Smooth muscle cell (in vitro differentiated cells): ENCODE measurements around the gene SH3BP2. TPM values are rescaled to one million over a fixed set of nuclear protein-coding genes. Genes with fewer than 3 reads are reported as not detected.

ENCODE experiments used
- DNase-seq: peaks from one replicate; lab custom pipeline; 2025; ENCODE audit not compliant: unreplicated experiment; lab: John Stamatoyannopoulos, UW
- H2AFZ ChIP-seq: fragments of 200-600 bp; sonication (generic); 2 replicates; pipeline ENCODE4 v1.6.0; 2016; ENCODE audit warnings: antibody characterized with exemption, low read depth, mild to moderate bottlenecking
- H3F3A ChIP-seq: fragments of 200-600 bp; sonication (generic); 2 replicates; pipeline ENCODE4 v1.6.0; 2017; ENCODE audit warnings: antibody characterized with exemption, low read depth
- H3K27ac ChIP-seq: fragments of 200-600 bp; sonication (generic); 2 replicates; pipeline ENCODE4 v1.5.1; 2016; ENCODE audit warnings: low read depth, mild to moderate bottlenecking
- H3K27me3 ChIP-seq: fragments of 200-600 bp; sonication (generic); 2 replicates; pipeline ENCODE4 v1.6.1; 2016; ENCODE audit warnings: low read depth, mild to moderate bottlenecking
- H3K36me3 ChIP-seq: fragments of 200-600 bp; sonication (generic); 2 replicates; pipeline ENCODE4 v1.5.1; 2016; ENCODE audit warnings: low read depth
- H3K4me1 ChIP-seq: fragments of 200-600 bp; sonication (generic); 2 replicates; pipeline ENCODE4 v1.5.1; 2016; ENCODE audit warnings: low read depth
- H3K4me2 ChIP-seq: fragments of 200-600 bp; sonication (generic); 2 replicates; pipeline ENCODE4 v1.6.0; 2016; ENCODE audit warnings: mild to moderate bottlenecking
- H3K4me3 ChIP-seq: fragments of 200-600 bp; sonication (generic); 2 replicates; pipeline ENCODE4 v1.5.1; 2016; ENCODE audit warnings: mild to moderate bottlenecking
- H3K79me2 ChIP-seq: fragments of 200-600 bp; sonication (generic); 2 replicates; pipeline ENCODE4 v1.6.0; 2016; ENCODE audit warnings: low read depth, mild to moderate bottlenecking
- H3K9ac ChIP-seq: fragments of 200-600 bp; sonication (generic); 2 replicates; pipeline ENCODE4 v1.6.0; 2016; ENCODE audit warnings: low read depth
- H3K9me3 ChIP-seq: fragments of 200-600 bp; sonication (generic); replicated peaks from 2 replicates; pipeline ENCODE4 v1.5.1; 2016; ENCODE audit warnings: low read depth
- H4K20me1 ChIP-seq: fragments of 200-600 bp; sonication (generic); 2 replicates; pipeline ENCODE4 v1.6.0; 2016; ENCODE audit warnings: low read depth
- CTCF ChIP-seq: fragments of 200-600 bp; sonication (generic); IDR thresholded peaks from 2 replicates; pipeline ENCODE4 v1.5.1; 2017; ENCODE audit warnings: borderline replicate concordance, mild to moderate bottlenecking, antibody characterized with exemption; ENCODE audit not compliant: insufficient read depth, poor library complexity, severe bottlenecking
- WGBS: methylation state at CpG from one replicate; pipeline ENCODE4 v1.1.7; 2016; ENCODE audit warnings: low lambda C conversion rate; 5-methylcytosine and 5-hydroxymethylcytosine counted together
- polyA plus RNA-seq: library from polyadenylated mRNA; unstranded; fragments of >200 nt; fragmentation: Nextera tagmentation; extraction: Ambion mirVana; gene quantifications from 2 replicates; pipeline ENCODE4 v1.2.1, GENCODE V29; 2016
- total RNA-seq: library from RNA; depleted of rRNA; stranded (reverse); fragments of >200 nt; gene quantifications from 2 replicates; pipeline ENCODE4 v1.2.3, GENCODE V29; 2014

SH3BP2 gene
- total and polyA plus RNA-seq, 2 experiments from 2014 or later: 17.3 to 19.3 TPM

GRCh38 chr4:2871911-2872310 lies 79.0 kb downstream of the SH3BP2 start:
- Histone ChIP-seq H3K27ac (no peak overlapping the region), H3K4me2 (no peak overlapping the region), H4K20me1 (peaks cover 100% of the 10 kb centered on the region), H3K27me3 (no peaks in the 10 kb centered on the region), H3K36me3 (no peaks in the 10 kb centered on the region), H3K9ac (no peak overlapping the region), H3F3A (no peaks in the 10 kb centered on the region), H3K79me2 (peaks cover 96% of the 10 kb centered on the region), H3K9me3 (no peaks in the 10 kb centered on the region), H3K4me3 (no peak overlapping the region), H3K4me1 (peaks cover 31% of the 10 kb centered on the region), H2AFZ (no peak overlapping the region)
- TF ChIP-seq CTCF: no peak
- no peak for DNase-seq
- 30% methylated on average over 2 of the region's 2 CpGs for WGBS

- no peak overlapping the region for H2AFZ ChIP-seq
- H3K79me2 ChIP-seq: peaks cover 100% of the 10 kb centered on the region
- 96% methylated on average over 1 of the region's 1 CpG for WGBS
- DNase-seq: no peak
- no peak overlapping the region for H3K9ac ChIP-seq
- no peaks in the 10 kb centered on the region for H3K27me3 ChIP-seq
- no peaks in the 10 kb centered on the region for H3K9me3 ChIP-seq
- no peak overlapping the region for H3K4me2 ChIP-seq
- no peaks in the 10 kb centered on the region for H3F3A ChIP-seq
- H4K20me1 ChIP-seq: peaks cover 100% of the 10 kb centered on the region
- TF ChIP-seq CTCF: no peak
- H3K4me1 ChIP-seq: peaks cover 17% of the 10 kb centered on the region
- no peaks in the 10 kb centered on the region for H3K36me3 ChIP-seq
- no peak overlapping the region for H3K27ac ChIP-seq
- no peak overlapping the region for H3K4me3 ChIP-seq
Measured at GRCh38 chr4:2873329-2873728, 80.4 kb downstream of the SH3BP2 start.

DNA sequence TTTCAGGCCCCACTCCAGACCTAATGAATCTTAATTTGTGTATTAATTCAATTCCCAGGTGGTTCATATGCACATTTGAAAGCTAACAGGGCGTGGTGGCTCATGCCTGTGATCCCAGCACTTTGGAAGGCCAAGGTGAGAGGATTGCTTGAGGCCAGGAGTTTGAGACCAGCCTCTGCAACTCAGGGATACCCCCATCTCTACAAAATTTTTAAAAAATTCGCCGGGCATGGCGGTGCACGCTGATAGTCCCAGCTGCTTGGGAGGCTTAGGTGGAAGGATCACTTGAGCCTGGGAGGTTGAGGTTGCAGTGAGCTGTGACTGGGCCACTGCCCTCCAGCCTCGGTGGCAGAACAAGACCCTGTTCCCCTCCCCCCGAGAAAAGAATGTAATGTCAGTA lies 82.0 kb downstream of the SH3BP2 start:
- no peak for TF ChIP-seq CTCF
- no peak overlapping the region for H3K4me3 ChIP-seq
- H3K27me3 ChIP-seq: no peaks in the 10 kb centered on the region
- WGBS: 95% methylated on average over 7 of the region's 7 CpGs
- no peaks in the 10 kb centered on the region for H3K36me3 ChIP-seq
- peaks cover 94% of the 10 kb centered on the region for H3K79me2 ChIP-seq
- no peak overlapping the region for H3K4me2 ChIP-seq
- no peak overlapping the region for H3K9ac ChIP-seq
- H3K27ac ChIP-seq: no peak overlapping the region
- H4K20me1 ChIP-seq: peaks cover 100% of the 10 kb centered on the region
- DNase-seq: no peak
- H3F3A ChIP-seq: no peaks in the 10 kb centered on the region
- no peak overlapping the region for H2AFZ ChIP-seq
- H3K4me1 ChIP-seq: peaks cover 4% of the 10 kb centered on the region
- H3K9me3 ChIP-seq: no peaks in the 10 kb centered on the region

DNA sequence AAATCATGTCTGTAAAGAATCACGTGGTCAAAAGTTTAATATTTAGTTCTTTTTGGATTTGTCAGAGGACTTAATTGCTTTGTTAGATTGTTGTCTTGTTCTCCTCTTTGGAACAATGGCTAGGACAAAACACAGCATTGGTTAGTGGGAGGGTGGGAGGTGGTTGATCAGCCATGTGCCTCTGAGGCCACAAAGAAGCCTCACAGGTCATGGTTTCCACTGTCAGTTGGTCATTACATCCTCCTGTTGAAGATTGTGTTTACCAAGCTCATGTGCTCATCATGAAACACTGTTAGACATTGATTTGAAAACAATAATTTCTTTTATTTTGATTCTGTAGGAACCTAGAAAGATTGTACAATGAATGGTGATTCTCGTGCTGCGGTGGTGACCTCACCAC lies 82.7 kb downstream of the SH3BP2 start:
- Histone ChIP-seq H3K9ac (no peak overlapping the region), H4K20me1 (peaks cover 98% of the 10 kb centered on the region), H3K4me1 (peaks cover 3% of the 10 kb centered on the region), H3K4me3 (no peak overlapping the region), H2AFZ (no peak overlapping the region), H3K9me3 (no peaks in the 10 kb centered on the region), H3F3A (no peaks in the 10 kb centered on the region), H3K4me2 (no peak overlapping the region), H3K79me2 (peaks cover 90% of the 10 kb centered on the region), H3K36me3 (no peaks in the 10 kb centered on the region), H3K27ac (no peak overlapping the region), H3K27me3 (no peaks in the 10 kb centered on the region)
- 94% methylated on average over 3 of the region's 3 CpGs for WGBS
- no peak for DNase-seq
- TF ChIP-seq CTCF: no peak
